Measurements from ENCODE around the gene RNF25. TPM values are rescaled to one million over a fixed set of nuclear protein-coding genes. Genes with fewer than 3 reads are reported as not detected.

Gene RNF25
- total RNA-seq, 1 donor from 2014 or later, result 20.2 TPM

DNA sequence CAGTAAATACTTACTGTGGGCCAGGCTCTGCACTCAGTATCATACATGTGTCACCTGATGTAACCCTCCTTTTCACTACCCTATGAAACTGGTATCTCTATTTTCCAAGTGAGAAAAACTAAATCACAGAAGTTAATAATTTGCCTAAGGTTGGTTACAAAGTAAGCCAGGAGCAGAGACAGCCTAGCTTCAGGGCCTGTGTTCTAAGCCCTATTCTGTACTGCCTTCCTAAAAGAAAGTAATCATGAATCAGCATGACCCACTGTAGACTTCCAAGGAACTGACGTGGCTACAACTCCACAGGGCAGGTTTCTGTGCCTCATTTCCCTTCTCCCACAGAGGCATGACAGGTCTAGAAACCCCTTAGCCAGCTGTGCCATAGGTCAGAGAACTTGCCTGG is 26.7 kb downstream of the RNF25 start:
- DNase-seq, result no peak
- intact Hi-C loops (cut with DNase I), result no loop called here
- Histone ChIP-seq H3K9me3 (no peaks in the 10 kb centered on the region), H3K27ac (no peak overlapping the region), H3K4me3 (no peak overlapping the region), H3K4me1 (no peaks in the 10 kb centered on the region), H3K36me3 (peaks cover 93% of the 10 kb centered on the region), H3K27me3 (no peaks in the 10 kb centered on the region)
- TF ChIP-seq, protein P1, sequence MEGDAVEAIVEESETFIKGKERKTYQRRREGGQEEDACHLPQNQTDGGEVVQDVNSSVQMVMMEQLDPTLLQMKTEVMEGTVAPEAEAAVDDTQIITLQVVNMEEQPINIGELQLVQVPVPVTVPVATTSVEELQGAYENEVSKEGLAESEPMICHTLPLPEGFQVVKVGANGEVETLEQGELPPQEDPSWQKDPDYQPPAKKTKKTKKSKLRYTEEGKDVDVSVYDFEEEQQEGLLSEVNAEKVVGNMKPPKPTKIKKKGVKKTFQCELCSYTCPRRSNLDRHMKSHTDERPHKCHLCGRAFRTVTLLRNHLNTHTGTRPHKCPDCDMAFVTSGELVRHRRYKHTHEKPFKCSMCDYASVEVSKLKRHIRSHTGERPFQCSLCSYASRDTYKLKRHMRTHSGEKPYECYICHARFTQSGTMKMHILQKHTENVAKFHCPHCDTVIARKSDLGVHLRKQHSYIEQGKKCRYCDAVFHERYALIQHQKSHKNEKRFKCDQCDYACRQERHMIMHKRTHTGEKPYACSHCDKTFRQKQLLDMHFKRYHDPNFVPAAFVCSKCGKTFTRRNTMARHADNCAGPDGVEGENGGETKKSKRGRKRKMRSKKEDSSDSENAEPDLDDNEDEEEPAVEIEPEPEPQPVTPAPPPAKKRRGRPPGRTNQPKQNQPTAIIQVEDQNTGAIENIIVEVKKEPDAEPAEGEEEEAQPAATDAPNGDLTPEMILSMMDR (IDR thresholded peaks at IDR 0.05), result no peak
- no peak for ATAC-seq

DNA sequence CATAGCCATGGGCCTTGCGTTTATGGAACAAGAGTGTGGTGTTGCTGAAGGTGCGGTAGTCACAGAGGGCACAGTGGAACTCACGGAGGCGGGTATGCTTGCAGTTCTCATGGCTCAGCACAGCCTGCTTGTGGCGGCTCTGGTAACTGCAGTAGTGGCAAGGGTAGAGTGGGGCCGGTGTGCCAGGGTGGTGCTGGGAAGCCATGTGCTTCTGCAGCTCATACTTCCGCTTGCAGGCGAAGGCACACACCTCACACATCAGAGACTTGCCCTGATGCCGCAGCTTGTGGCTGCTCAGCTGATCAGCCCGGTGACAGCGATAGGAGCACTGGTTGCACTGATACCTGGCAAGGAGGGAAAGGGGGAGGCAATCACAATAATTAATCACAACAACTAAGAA is 27.1 kb downstream of the RNF25 start:
- DNase-seq, result no peak
- Histone ChIP-seq H3K36me3 (peaks cover 91% of the 10 kb centered on the region), H3K4me1 (no peaks in the 10 kb centered on the region), H3K4me3 (no peak overlapping the region), H3K27ac (no peak overlapping the region), H3K9me3 (no peaks in the 10 kb centered on the region), H3K27me3 (no peaks in the 10 kb centered on the region)
- ATAC-seq, result no peak
- TF ChIP-seq, protein P1 (IDR thresholded peaks at IDR 0.05), result no peak
- intact Hi-C loops (cut with DNase I), result no loop called here

DNA sequence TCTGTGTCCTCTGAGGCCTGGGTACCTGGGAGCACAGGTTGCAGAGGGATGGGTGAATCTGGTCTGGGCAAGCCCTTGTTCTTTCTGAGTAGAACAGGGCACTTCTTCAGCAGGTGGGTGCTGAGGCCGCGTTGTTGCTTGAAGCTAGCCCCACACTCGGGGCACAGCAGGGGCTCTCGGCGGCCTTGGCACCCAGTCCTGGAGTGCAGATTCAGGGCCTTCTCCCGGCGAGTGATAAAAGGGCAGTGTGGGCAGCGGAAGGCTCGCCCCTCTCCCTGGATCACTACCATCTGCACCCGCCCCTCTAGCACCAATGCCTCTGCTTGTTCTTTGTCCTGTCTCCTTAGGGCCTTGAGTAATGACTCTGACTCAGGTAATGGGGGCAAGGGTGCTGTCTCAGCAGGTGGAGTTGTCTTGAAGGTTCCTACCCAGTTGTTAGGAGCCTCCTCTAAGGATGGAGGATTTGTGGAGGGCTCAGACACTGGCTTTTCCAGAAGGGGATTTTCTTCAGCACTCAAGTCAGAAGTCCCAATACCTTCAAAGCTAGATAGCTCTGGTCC is 28.0 kb downstream of the RNF25 start:
- no peaks in the 10 kb centered on the region for H3K27me3 ChIP-seq
- no peaks in the 10 kb centered on the region for H3K9me3 ChIP-seq
- H3K4me3 ChIP-seq, result no peak overlapping the region
- DNase-seq (no peak), ATAC-seq (no peak)
- intact Hi-C loops (cut with DNase I), result no loop called here
- TF ChIP-seq, protein P1 (IDR thresholded peaks at IDR 0.05), result no peak
- H3K4me1 ChIP-seq, result no peaks in the 10 kb centered on the region
- H3K36me3 ChIP-seq, result peaks cover 91% of the 10 kb centered on the region
- H3K27ac ChIP-seq, result no peak overlapping the region

DNA sequence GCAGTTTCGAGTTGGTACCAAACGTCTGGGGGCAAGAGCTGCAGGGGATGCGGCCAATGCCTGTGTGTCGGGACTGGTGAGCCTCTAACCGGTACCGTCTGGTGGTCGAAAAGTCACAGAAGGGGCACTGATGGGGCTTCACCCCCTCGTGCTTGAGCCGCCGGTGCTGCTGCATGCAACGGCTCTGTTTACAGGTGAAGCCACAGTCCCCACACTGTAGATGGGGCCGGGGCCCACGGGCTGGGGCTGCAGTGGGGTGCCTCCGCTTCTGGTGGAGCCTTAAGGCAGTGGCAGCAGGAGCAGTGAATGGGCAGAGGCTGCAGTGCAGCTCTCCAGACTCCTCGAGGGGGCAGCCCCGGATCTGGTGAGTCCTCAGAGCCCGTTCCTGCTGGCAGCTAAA is 29.0 kb downstream of the RNF25 start:
- H3K4me3 ChIP-seq, result no peak overlapping the region
- H3K9me3 ChIP-seq, result no peaks in the 10 kb centered on the region
- no peaks in the 10 kb centered on the region for H3K27me3 ChIP-seq
- peaks cover 91% of the 10 kb centered on the region for H3K36me3 ChIP-seq
- no peaks in the 10 kb centered on the region for H3K4me1 ChIP-seq
- TF ChIP-seq, protein P1 (IDR thresholded peaks at IDR 0.05), result no peak
- DNase-seq (no peak), ATAC-seq (no peak)
- H3K27ac ChIP-seq, result no peak overlapping the region
- intact Hi-C loops (cut with DNase I), result no loop called here

DNA sequence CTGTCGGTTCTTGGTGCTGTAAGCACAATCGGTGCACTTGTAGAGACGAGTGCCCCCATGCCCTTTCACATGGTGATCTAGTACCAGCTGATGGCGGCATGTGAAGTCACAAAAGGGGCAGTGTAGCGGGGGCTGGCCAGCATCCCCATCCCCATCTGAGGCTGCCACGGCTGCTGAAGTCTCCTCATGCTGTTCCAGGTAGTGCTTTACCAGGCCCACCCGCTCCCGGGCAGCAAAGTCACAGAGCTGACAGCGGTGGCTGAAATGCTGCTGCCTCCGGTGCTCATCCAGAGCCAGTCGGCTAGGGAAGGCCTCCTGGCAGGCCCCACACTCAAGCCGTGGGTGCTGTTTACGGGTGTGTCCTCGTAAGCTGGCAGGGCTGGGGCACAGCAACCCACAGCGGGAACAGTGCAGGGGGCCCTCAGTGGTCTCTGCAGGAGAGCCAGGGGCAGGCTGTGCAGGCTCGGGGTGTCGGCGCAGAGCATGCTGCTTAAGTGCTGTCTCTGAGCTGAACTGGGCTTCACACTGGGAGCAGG is 29.6 kb downstream of the RNF25 start:
- no peak overlapping the region for H3K4me3 ChIP-seq
- no peak overlapping the region for H3K27ac ChIP-seq
- H3K4me1 ChIP-seq, result no peaks in the 10 kb centered on the region
- H3K27me3 ChIP-seq, result no peaks in the 10 kb centered on the region
- H3K36me3 ChIP-seq, result peaks cover 92% of the 10 kb centered on the region
- DNase-seq, result no peak
- H3K9me3 ChIP-seq, result no peaks in the 10 kb centered on the region
- ATAC-seq, result no peak
- TF ChIP-seq, protein P1 (IDR thresholded peaks at IDR 0.05), result no peak
- intact Hi-C loops (cut with DNase I), result no loop called here

DNA sequence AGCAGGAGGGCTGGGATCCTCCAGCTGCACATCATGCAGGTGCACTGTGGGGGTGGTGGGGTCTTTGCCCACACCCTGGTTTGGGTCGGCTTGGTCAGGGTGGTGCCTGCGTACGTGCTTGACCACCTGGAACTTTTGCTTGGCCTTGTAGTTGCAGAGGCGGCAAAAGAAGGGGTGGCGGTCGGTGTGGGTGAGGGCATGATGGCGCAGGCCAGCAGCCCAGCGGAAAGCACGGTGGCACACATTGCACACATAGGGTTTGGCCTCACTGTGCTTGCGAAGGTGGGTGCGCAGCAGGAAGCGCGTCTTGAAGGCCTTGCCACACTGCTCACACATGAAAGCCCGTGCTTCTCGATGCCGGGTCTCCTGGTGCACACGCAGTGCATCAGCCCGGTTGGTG is 33.4 kb downstream of the RNF25 start:
- TF ChIP-seq, protein P1 (IDR thresholded peaks at IDR 0.05), result no peak
- intact Hi-C loops (cut with DNase I), result no loop called here
- Histone ChIP-seq H3K9me3 (no peaks in the 10 kb centered on the region), H3K27ac (no peak overlapping the region), H3K36me3 (peaks cover 92% of the 10 kb centered on the region), H3K4me3 (no peak overlapping the region), H3K4me1 (no peaks in the 10 kb centered on the region), H3K27me3 (no peaks in the 10 kb centered on the region)
- no peak for DNase-seq
- ATAC-seq, result no peak

Measured in upper lobe of right lung (tissue), 1 donor.